ENCODE results near the gene SLC7A10.

DNA sequence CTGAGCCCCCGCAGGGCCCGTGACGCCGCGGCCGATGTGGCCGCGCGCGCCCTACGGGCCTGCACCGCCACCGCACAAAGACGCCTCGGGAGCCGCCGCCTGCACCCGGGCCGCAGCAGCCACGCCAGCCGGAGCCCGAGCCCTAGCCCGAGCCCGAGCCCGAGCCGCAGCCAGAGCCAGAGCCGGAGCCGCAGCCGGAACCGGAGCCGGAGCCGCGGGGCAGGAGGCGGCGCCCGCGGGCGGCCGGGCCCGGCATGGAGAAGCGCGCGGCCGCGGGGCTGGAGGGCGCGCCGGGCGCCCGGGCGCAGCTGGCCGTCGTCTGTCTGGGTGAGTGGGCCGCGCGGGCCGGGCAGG lies 31.1 kb downstream of the SLC7A10 start:
- TF ChIP-seq, protein P1, sequence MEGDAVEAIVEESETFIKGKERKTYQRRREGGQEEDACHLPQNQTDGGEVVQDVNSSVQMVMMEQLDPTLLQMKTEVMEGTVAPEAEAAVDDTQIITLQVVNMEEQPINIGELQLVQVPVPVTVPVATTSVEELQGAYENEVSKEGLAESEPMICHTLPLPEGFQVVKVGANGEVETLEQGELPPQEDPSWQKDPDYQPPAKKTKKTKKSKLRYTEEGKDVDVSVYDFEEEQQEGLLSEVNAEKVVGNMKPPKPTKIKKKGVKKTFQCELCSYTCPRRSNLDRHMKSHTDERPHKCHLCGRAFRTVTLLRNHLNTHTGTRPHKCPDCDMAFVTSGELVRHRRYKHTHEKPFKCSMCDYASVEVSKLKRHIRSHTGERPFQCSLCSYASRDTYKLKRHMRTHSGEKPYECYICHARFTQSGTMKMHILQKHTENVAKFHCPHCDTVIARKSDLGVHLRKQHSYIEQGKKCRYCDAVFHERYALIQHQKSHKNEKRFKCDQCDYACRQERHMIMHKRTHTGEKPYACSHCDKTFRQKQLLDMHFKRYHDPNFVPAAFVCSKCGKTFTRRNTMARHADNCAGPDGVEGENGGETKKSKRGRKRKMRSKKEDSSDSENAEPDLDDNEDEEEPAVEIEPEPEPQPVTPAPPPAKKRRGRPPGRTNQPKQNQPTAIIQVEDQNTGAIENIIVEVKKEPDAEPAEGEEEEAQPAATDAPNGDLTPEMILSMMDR (IDR thresholded peaks at IDR 0.05) = no peak
- no peak for TF ChIP-seq EP300 (IDR thresholded peaks at IDR 0.05)
- TF ChIP-seq POLR2A (IDR thresholded peaks at IDR 0.05) = no peak
